GM13977 (cell line): ENCODE data around the gene GHSR.

Source experiments
- DNase-seq: peaks from one replicate; pipeline ENCODE4 v3.0.0; 2012; ENCODE audit warnings: low spot score
- in situ Hi-C: fragments of 300-500 bp; cut with MboI; formaldehyde crosslinking; loops from one replicate; pipeline ENCODE4 v1.12.0; 2022; ENCODE audit warnings: low sequenced_read_pairs, low pct_unique_long_range_greater_than_20kb, mixed read lengths, inconsistent platforms; ENCODE audit not compliant: unreplicated experiment
- TF ChIP-seq, protein P1 (sequence below): IDR thresholded peaks from 2 replicates; pipeline ENCODE4 v1.5.1; 2012; ENCODE audit warnings: mild to moderate bottlenecking, control low read depth; ENCODE audit not compliant: insufficient read depth; ENCODE audit errors: extremely low read depth, missing control alignments

GHSR gene

DNA sequence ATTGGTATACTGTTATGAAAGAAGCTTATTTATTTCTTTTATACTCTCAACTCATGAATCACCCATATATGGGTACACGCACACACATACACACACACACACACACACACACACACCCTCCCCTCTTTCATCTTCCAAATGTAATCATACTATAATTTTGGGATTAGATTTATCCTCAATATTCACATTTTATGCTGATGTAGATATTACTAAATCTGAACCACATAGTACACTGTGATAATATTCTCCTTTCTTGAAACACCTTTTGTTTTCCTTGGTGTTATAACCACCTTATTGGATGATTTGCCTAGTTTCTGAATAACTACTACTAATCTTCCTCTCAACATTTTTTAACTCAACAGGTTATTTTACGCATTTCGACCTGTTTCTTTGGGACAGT, 8.1 kb upstream of the GHSR start:
- in situ Hi-C loops = no loop called here
- DNase-seq = no peak
- TF ChIP-seq, protein P1, sequence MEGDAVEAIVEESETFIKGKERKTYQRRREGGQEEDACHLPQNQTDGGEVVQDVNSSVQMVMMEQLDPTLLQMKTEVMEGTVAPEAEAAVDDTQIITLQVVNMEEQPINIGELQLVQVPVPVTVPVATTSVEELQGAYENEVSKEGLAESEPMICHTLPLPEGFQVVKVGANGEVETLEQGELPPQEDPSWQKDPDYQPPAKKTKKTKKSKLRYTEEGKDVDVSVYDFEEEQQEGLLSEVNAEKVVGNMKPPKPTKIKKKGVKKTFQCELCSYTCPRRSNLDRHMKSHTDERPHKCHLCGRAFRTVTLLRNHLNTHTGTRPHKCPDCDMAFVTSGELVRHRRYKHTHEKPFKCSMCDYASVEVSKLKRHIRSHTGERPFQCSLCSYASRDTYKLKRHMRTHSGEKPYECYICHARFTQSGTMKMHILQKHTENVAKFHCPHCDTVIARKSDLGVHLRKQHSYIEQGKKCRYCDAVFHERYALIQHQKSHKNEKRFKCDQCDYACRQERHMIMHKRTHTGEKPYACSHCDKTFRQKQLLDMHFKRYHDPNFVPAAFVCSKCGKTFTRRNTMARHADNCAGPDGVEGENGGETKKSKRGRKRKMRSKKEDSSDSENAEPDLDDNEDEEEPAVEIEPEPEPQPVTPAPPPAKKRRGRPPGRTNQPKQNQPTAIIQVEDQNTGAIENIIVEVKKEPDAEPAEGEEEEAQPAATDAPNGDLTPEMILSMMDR = no peak

DNA sequence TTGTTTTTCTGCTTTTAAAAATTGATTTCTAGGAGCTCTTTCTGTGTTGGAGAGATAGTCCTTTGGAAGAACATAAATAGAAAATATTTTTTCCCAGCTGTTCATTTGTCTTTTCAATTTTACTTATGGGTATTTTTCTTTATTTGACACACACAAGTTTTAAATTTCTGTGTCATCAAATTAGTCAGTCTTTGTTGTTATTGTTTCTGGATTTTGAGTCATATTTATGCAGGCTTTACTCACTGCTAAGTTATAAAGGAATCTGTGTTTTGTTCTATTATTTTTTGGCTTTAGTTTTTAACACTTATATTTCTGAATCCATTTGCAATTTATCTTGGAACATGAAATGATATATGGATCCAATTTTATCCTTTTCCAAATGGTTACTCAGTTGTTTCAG, 5.9 kb upstream of the GHSR start:
- in situ Hi-C loops = no loop called here
- TF ChIP-seq, protein P1 = no peak
- no peak for DNase-seq

DNA sequence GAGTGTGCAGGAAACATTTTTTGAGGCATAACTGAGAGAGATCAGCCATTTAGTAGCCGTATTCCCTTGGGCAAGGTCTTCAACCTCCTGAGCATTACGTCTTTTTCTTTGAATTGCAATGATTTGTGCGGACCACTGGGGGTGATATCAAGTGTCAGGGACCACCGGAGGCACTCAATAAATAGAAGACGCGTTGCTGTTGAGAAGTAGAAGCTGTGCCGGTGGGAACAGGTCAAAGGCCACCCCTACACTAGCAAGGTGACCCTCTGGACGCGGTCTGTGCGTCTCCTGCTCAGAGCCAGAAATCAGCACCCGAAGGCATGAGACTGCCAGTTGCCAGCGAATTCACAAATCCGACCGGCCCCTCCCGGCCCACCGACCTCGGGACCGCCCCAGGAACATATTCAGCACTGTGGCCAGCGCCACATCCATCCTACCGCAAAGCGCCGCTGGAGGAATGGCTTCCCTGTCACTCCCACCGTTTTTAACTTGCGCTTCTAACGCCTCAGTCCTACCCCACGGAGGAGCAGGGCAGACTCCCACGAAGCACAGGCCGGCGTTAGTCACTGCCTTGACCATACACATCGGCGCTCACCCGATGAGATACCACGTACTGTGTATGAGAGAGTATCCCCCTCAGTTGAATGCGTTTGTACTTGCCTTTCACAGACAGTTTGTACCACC, 1.4 kb upstream of the GHSR start:
- DNase-seq = no peak
- TF ChIP-seq, protein P1 = no peak
- in situ Hi-C loops = no loop called here

DNA sequence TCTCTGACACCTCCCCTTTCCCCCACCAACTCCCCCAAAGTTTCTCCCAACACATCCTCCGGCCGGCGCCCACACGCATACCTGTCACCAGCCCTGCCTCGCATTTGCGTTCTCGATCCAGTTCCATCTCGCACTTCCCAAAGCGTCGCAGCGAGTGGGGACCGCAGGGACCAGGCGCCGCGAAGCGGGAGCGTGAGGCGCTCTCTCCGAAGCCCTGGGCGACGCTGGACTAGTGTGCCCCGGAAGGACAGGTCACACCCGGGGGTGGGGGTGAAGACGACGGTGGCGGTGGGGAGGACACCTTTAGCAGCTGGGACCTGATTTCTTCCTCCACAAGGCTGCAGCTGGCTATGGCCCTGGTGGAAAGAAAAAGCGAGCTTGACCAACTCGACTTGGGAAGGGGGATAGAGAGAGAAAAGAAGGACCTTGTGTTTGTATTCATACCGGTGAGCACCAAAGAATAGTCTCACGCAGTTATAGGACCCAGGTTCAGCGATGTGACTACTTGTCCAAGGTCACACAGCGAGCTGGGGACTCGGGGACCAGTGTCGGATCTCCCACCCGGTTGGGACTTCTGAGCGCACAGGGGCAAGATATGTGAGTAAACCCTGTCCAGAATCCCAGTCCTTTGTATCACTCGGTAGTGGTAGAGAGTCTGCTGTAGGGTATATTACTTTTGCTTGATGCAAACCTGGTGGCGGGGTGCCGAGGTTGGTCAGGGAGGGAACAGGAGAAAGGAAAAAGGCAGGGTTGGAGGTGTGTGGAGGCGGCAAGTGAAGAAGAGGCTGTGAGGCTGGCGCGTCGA, 607 bp upstream of the GHSR start:
- no peak for DNase-seq
- in situ Hi-C loops = no loop called here
- TF ChIP-seq, protein P1 = no peak

DNA sequence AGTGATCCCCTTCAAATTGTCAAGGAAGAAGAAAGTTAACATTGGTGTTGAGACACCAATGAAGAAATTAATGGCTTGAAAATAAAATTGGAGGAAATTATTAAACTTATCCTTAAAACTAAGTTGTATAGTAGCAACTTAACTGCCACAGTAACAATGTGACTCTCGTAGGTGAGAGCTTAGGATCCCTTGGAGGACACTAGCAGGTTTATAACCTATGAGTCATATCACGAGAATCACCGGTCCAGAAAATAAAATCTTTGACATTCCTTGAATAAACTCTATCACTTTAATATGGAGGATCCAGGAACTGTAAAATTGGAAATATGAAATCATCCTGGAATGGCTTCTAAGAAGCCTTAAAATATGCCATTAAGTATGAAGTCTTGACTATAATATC, 2.1 kb downstream of the GHSR start:
- in situ Hi-C loops = no loop called here
- DNase-seq = no peak
- TF ChIP-seq, protein P1 = no peak

DNA sequence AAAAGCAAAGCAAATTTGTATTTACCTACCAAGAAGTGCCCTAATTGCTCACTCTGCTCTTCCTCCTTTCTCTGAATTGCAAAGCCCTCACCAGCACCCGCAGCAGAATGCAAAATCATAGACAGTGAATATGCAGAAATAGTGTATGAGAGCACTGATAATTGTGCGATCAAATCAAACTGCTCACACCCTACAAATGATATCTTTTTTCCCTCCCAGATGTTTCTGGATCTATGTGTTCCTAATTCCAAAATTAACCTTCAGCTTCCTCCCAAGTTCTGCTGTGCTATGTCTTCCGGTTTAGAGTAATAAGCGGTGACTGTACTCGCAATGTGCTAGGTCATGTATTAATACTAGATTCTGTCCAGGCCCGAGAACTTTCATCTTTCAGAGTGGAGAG, 3.4 kb downstream of the GHSR start:
- TF ChIP-seq, protein P1 = no peak
- no peak for DNase-seq
- in situ Hi-C loops = no loop called here
